HG02938 (cell line): ENCODE results near the gene DHRSX.
"Not testable (repeated sequence)": the region's sequence is repeated elsewhere in the genome, so short reads cannot be mapped to it uniquely, and the experiment has no call there.

Source experiments
- ATAC-seq: cut with Tn5 transposase; IDR thresholded peaks from one replicate; pipeline ENCODE4 v1.9.1; 2021; ENCODE audit warnings: mild to moderate bottlenecking, moderate library complexity; ENCODE audit not compliant: unreplicated experiment

DHRSX gene

GRCh38 chrX:2500803-2501558 is at the start of gene DHRSX, which contains the start of gene ZBED1:
Gene DHRSX, minus strand, starts transcription at chrX:2500976. Its CDS starts 51 bp downstream, at chrX:2500925.
Gene ZBED1, minus strand, starts transcription at chrX:2500976. Its CDS starts 10,257 bp downstream, at chrX:2490719.
- no peak for ATAC-seq

- no peak for ATAC-seq
Observed at GRCh38 chrX:2549876-2550275, 49.1 kb upstream of the DHRSX start.

GRCh38 chrX:2548711-2549423 is 48.1 kb upstream of the DHRSX start:
- ATAC-seq = no peak

GRCh38 chrX:2547736-2548135 is 47.0 kb upstream of the DHRSX start:
- no peak for ATAC-seq

GRCh38 chrX:2546496-2546895 is 45.7 kb upstream of the DHRSX start:
- no peak for ATAC-seq

GRCh38 chrX:2545144-2545543 is 44.4 kb upstream of the DHRSX start:
- no peak for ATAC-seq

GRCh38 chrX:2542826-2543521 is 42.2 kb upstream of the DHRSX start:
- ATAC-seq = no peak

GRCh38 chrX:2541603-2542002 is 40.8 kb upstream of the DHRSX start:
- no peak for ATAC-seq

GRCh38 chrX:2540426-2540947 is 39.7 kb upstream of the DHRSX start:
- ATAC-seq = no peak

- no peak for ATAC-seq
Observed at GRCh38 chrX:2539586-2539985, 38.8 kb upstream of the DHRSX start.

- ATAC-seq = no peak
Observed at GRCh38 chrX:2538031-2538757, 37.4 kb upstream of the DHRSX start.

- ATAC-seq = no peak
Observed at GRCh38 chrX:2536974-2537373, 36.2 kb upstream of the DHRSX start.

GRCh38 chrX:2536141-2536540 is 35.4 kb upstream of the DHRSX start:
- no peak for ATAC-seq

GRCh38 chrX:2534261-2535021 is 33.7 kb upstream of the DHRSX start:
- ATAC-seq = not testable (repeated sequence)

- no peak for ATAC-seq
Observed at GRCh38 chrX:2533424-2533823, 32.6 kb upstream of the DHRSX start.

- ATAC-seq = no peak
Observed at GRCh38 chrX:2526390-2526789, 25.6 kb upstream of the DHRSX start.

GRCh38 chrX:2523911-2524310 is 23.1 kb upstream of the DHRSX start:
- ATAC-seq = no peak

GRCh38 chrX:2521927-2522386 is 21.2 kb upstream of the DHRSX start:
- ATAC-seq = peak; percentile 22

GRCh38 chrX:2521092-2521926 is 20.5 kb upstream of the DHRSX start:
- ATAC-seq = peak; percentile 72
